ENCODE measurements around the gene PAM16.

PAM16 gene

DNA sequence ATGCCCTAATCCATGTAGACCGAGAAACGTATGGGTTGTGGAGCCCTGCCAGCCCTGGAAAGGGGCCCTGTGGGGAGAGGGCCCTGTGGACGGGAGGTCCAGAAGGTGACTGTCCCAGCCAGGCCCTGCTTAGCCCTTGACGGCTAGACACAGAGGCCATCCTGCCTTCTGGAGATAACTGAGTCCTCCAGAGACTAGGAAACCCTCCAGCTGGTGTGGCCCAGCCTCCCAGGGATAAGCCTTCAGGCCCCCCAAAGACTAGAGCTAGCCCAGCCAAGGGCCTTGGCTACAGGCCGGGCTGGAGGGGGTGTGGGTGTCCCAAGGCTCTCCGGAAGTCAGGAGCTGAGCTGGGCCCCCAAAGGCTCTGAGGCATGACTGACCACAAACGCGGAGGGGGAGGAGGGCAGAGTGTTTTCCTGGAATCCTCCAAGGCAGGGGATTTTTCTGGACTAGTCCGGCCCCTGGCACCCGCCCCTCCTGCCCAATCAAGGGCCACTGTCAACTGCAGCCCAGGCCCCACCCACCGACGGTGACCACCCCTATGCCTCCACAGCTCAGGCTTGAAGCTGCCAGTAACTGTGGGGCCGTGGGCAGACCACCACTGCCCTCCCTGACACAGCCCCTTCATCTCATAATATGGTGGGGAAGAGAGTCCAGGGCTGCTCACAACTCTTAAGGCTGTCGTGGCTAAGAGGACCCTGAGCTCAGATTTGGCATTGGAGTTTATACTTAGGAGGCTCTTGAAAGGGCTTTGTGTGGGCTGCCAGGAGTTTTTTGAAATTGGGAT is 19.6 kb upstream of the PAM16 start:
- DNase-seq: no peak

DNA sequence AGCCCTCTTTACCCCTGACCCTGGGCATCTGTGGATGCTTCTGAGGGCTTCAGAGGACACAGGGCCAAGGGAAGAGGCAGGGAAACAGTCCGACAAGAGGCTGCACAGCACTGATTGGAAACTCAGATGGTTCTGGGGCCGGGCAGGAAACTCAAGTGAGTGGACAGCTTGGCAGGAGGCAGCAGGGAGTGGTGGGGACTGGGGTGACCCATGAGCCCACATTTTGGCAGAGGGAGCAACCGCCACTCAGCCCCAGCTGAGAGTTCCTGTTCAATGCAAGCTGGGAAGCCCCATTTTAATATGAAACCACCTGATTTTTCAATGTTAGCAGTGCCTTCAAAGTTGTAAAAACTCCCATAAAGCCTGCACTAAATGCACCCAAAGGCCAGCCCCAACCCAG is 19.0 kb upstream of the PAM16 start:
- DNase-seq: no peak

DNA sequence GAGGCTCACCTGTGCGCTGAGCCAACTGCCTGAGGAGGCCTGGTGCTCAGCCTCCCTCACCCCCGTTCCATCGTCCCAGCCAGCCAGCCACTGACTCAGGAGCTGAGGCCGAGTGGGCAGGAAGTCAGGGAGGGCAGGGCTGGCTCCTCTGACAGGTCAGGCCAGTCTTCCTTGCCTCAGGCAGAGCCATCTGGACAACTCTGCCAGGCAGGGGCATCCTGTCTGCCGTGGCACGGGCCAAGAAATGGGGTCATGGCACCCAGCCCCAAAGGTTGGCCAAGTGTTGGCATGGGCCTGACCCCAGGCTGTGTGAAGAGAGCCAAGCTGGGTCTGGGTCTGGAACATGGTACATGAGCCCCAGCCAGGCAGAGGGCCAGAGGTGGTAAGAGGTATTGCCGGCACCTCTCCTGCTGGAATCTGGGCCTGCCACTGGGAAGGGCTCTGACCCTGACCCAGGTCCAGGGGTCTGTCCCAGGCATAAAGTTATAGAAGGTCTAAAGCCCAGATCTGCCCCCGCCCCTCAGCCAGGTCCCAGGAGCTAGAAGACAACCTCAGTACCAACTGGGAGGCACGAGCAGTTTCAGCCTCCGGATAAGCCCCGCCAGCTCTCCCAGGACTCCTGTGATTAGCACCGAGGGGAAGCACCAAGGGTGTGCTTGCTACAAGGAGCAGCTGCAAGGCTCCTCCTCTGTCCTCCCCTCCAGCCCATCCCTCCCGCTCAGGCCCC is 18.0 kb upstream of the PAM16 start:
- no peak for DNase-seq

DNA sequence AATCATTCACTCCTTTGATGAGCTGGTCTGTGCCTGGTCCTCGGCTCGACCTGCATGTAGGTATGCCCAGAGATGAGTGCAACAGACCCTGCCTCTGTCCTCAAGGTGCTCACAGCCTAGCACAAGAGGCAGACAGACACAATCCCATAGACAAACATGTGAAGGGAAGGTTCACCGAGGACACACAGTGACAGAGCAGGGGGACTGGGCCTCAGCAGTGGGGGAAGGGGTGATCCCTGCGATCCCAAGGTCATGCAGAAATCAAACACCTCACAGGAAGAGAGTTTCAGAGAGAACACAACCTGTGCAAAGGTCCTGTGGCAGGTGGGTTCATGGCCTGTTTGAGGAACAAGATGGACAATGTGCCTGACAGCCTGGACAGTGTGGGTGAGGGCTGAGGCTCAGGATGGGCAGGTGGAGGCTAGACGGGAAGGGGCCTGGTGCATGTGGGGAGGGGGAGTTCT is 16.3 kb upstream of the PAM16 start:
- no peak for DNase-seq

DNA sequence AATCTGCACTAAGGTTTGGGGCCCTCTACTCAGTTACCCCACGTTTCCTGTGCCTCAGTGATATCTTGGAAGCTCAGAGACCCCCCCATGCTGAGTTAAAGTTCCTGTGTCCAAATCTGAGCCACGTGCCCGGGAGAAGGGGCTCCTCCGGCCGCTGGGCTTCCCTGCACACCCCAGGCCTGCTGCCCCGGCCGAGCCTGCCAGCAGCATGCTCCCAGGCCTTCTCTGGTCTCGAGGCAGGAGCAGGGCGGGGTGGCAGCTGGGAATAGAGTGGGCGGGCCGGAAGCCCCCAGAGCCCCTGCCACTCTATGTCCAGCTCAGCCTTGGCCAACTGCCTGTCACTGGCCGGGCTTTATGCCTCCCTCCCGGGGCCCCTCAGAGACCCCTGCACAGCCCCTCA is 14.9 kb upstream of the PAM16 start:
- DNase-seq: no peak

DNA sequence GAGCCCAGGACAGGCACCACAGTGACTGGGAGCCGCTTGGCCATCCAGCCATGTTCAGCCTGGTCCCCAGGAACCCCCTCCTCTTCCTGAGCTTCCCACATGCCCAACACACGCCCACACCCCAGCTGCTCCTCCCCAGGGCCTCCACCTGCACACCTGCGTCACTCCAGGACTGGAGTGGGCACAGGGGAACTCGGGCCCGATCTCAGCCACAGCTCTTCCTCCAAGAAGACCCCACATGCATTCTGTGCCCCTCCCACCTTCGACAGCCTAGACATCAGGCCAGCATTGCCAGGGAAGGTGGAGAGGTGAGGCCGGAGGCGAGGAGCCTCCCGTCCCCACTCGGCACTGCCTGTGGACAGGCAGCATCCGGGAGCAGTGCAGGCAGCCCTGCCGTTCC is 14.5 kb upstream of the PAM16 start:
- no peak for DNase-seq

DNA sequence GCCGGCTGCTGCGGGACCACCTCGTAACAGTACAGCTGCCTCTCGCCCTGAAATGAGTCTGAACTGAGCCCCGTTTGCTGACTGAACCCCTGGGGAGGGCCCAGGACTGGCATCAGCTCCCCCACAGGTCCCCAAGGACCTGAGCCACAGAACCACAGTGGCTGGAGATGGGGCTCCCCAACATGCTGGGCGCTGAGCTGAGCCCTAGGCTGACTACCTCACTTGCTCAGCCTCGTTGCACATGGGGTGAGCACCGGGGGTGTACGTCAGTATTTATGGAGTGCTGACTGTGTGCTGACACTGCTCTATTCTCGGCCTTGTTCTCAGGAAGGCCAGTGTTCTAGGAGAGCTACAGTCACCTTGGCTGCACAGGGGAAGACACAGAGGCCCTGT is 13.9 kb upstream of the PAM16 start:
- DNase-seq: no peak

DNA sequence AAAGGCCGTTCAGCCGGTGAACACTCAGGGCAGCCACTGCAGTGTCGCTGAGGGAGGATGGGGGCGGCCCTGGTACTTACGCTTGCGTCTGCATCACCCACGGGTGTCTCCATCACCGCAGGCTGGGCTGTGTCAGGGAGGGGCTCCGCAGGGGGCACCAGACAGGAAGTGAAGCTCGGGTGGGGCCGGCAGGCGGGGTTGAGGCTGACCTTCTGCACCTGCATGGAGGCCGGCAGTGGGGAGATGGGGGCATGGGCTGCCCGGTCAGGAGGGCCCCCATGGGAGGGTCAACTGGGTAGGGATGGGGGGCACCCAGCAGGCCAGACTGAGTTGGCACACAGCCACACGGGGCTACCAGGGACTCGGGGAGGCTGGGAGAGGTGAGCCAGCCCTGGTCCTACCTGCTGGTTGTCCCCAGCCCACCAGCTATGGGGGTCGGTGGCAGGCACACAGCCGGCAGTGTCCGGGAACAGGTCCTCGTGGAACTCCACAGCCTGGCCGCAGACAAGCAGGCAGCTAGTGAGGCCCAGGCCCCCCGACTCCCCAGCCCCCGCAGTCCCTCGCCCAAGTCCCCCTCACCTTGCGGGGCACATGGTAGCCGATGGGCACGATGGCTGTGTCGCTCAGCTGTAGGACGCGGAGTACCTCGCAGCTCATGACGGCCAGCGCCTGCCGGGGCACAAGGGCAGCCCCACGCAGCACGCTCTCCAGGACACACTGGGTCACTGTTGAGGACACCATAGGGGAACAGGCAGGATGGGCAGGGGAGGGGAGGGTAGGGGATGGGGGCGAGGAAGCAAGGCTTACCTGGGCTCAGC is 13.3 kb upstream of the PAM16 start:
- no peak for DNase-seq

DNA sequence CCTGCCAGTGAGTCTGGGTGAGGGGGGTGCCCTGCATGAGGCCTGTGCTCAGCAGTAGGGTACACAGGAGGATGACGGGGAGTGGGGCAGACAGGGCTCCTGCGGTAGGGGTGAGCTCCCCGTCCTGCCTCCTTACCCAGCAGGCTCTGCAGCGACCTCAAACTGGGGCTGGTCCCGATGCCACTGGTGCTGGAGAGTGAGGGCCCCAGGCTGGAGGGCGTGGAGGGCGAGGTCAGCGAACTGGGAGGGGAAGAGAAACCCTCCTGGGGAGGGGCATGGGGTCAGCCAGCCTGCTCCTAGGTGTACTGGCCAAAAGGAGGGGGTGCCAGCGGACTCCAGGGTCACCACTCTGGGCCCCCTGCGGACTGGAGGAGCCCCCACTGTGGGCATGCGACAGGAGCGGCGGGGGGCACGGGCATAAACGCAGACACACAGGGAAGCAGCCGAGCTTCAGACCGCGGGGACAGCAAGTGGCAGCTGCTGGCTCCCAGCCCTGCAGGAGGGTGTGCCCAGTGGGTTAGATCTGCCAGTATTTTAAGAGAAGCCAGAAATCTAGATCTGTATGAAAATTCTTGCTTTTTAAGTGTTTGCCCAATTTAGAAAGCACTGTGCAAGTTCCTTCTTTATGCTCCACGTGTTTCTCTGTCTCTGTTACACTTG is 11.5 kb upstream of the PAM16 start:
- DNase-seq: no peak

DNA sequence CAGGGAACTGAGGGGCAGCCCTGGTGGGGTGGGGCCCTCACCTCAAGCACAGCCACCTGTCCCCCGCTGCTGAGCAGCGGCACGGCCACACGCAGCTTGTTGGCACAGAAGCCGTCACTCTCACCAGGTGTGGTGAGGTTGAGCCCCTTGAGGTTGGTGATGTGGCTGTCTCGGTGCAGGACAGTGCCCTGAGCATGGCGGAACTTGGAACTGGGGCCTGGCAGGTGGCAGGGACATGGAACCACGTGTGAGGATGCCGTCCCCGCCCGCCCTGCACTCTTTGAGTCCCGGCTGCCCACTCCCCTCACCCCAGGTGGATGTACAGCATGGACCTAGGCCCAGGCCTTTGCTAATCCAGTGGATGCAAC is 10.8 kb upstream of the PAM16 start:
- DNase-seq: no peak

DNA sequence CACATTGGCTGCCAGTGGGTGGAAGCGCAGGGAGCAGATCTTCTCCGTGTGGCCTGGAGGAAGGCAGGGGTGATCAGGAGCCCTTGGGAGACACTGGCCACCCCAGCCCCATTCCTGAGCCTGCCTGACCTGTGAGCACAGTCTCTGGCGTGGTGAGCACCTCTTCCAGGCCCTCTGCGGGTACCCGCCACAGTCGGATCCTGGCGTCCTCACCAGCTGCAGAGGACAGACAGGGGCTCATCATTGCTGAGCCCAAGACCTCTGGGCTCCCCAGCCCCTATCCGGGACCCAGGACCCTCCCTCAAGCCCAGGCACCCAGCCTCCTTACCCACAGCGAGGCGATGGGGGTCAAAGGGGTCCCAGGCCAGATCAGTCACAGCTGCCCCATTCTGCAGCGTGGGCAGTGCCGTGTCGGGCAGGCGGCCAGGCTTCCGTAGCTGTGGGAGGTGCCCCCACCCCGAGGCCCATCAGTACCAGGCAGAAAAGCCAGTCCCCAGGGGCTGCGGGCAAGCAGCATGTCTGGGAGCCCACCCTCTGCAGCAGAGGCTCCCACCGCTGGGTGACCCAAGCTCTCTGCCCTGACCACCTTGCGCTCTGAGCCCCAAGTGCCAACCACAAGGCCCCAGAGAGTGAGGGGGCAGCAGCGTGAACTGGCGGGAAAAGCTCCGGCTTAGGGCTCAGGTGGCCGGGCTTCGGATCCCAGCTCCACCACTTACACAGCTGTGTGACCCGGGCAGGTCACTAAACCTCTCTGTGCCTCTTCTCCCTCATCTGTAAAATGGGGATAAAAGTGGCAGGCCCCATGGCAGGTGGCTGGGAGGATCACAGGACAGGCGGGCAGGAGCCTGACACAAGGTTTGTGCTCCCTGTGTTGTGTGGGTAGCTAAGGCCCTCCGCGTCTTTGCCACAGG is 10.2 kb upstream of the PAM16 start:
- DNase-seq: no peak

DNA sequence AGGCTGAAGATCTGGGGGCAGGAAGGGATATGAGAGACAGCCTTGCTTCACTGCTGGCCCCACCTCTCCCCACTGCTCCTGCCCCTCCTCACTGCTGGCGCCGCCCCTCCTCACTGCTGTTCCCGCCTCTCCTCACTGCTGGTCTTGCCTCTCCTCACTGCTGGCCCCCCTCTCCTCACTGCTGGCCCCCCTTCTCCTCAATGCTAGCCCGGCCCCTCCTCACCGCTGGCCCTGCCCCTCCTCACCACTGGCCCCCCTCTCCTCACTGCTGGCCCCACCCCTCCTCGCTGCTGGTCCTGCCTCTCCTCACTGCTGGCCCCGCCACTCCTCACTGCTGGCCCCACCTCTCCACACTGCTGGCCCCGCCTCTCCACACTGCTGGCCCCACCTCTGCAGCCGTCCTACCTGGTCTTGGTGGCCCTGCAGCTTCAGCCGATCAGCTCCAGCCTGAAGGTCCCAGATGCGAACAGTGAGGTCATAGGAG is 9.5 kb upstream of the PAM16 start:
- DNase-seq: no peak

DNA sequence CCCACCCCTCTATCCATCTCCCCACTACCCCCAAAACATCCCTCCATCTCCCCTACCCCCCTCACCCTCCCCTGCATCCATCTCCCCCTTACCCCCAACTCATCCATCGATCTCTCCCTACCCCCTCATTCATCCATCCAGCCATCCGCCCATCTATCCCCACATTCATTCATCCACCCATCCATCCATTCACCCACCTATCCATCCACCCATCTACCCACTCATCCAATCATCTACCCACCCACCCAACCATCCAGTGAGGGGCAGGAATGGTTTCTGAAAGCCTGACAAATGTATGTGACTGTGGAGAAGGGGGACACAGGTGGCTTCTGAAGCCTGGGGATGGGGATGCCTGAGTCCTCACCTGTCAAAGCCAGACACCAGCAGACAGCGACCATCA is 8.8 kb upstream of the PAM16 start:
- no peak for DNase-seq

DNA sequence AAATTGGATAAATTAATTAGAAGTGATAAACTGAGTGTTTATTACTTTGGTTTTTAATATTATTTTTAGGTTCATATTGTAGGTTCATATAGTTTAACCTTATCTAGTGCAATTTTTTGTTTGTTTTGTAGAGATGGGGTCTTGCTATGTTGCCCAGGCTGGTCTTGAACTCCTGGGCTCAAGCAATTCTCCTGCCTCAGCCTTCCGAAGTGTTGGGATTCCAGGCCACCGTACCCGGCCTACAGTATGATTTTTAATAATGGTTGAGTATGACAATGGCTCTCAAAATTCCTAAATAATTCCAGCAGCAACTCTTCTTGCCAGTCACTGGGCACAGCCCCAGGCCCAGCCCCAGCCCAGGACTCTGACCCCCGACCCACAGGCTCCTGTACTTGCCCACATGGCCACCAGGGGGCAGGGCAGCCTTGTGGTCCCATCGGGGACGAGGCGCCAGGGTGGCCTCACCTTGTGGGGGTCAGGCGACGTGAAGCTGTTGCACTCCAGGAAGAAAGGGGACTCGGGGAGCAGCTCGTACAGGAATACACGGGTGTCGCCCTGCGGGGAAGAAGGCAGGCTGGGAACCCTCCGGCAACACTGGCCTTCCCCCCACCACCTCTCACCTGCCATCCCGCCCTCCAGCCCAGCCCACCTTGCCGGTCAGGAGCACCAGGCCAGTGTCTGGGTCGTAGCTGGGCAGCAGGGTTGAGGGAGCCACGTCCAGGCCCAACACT is 7.9 kb upstream of the PAM16 start:
- DNase-seq: peak; percentile 44

DNA sequence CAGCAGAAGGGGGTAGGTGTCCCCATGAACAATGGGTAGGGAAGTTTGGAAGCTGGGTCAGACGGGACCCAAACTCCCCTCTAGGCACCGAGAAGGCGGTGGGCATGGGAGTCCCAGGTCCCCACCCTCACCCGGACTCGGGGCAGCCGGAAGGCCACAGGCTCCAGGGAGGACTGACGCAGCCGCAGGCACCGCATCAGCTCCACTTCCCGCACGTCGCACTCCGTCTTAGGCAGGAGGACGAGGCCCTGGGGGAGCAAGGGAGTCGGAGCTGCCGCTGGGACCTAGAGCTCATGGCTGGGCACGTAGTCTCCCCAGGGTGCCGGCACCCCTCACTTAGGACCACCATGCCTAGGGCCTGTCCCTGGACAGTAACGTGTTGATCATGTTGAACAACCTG is 7.1 kb upstream of the PAM16 start:
- DNase-seq: no peak

DNA sequence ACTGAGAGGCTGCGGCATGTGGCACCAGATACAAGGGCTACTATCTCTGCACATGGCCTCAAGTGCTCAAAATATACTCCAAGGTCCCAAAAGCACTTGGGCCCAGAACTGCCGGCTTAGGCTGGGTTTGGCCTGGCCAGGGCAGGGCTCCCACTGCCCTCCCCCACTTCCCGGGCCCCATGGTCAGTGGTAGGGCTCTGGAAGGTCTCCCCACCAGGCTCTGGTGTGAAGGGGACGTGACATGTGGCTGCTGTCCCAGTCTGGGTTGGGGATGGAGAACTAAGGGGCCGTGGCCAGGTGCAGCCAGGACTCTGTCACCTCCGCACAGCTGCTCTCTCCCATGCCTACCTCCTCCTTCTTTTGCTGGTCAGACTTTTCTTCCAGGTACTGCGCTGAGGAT is 5.7 kb upstream of the PAM16 start:
- no peak for DNase-seq

DNA sequence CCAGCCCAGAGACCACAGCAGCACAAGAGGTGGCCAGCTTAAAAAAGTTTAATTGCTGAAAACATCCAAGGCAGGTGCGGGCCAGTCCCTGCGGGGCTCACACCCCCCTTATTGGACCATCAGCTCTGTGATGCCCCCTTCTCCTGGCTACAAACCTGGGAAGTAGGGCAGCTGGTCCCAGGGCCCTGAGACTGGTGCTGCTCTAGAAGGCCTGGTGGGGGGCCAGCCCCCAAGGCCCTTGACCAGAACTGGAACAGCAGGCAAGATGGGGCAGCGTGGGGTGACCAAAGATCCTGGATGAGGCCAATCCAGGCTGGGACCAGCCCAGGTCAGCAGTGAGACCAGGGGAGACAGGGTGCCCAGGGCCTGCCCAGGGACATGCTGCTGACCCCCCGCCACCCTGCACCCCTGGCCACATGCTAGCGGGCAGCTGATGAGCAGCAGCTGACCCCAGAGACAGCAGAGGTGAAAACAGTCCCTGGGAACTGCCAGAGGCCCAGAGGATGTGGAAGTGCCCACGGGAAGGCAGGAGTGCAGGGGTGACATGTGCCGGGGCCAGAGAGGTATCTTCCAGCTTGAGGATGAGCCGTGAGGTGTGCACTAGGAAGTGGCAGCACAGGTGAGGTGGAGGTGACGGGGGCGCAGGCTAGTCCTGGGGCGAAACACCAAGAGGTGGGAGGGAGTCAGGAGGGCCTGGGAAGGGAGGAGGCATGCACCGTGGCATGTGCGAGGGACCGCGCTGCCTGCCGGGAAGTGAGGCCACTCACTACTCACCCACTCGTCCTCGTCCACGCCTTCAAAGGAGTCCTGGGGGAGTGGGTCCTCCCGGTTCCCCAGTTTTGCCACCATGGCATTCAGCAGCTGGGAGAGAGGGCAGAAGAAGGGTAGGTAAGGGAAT is 3.6 kb upstream of the PAM16 start:
- DNase-seq: no peak

DNA sequence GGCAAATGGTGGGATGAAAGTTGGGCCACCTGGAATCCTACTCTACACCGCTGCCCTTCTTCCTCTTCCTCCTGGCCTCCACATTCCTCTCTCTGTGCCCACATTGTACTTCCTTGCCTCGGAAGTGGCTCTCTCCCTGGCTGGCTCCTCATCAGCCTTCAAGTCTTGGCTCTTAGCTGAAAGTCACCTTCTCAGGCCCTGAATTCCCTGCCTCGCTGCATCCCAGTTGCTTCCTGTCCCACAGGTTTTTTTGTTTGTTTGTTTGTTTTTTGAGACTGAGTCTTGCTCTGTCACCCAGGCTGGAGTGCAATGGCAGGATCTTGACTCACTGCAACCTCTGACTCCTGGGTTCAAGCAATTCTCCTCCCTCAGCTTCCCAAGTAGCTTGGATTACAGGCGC is 2.6 kb upstream of the PAM16 start:
- no peak for DNase-seq

DNA sequence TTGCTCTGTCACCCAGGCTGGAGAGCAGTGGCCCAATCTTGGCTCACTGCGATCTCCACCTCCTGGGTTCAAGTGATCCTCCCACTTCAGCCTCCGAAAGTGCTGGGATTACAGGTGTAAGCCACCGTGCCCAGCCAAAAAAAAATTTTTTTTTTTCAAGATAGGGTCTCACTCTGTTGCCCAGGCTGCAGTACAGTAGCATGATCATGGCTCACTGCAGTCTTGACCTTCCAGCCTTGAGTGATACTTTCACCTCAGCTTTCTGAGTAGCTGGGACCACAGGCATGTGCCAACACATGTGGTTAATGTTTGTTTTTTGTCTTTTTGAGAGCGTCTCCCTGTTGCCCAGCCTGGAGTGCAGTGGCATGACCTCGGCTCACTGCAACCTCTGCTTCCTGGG is 1.7 kb upstream of the PAM16 start:
- no peak for DNase-seq

DNA sequence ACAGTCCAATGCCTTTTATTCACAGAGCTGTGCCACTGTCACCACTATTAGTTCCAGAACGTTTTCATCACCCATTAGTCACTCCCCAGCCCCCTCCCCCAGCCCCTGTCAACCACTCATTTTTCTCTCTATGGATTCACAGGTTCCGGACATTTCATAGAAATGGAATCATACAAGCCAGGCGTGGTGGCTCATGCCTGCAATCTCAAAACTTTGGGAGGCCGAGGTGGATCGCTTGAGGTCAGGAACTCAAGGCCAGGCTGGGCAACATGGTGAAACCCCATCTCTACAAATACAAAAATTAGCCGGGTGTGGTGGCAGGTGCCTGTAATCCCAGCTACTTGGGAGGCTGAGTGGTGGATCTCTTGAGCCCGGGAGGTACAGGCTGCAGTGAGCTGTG is 759 bp upstream of the PAM16 start:
- no peak for DNase-seq

Data from activated effector memory CD4-positive, alpha-beta T cell treated with Interleukin-2 at 50 U/mL for 16 hours (primary cell).